Right lobe of liver (tissue), 4 donors: ENCODE measurements around the gene CYBC1.

Source experiments
- POLR2A ChIP-seq: fragments of 450-650 bp; IDR thresholded peaks from one replicate; pipeline ENCODE4 v1.6.1; 2017; ENCODE audit warnings: antibody characterized with exemption, mild to moderate bottlenecking
- TF ChIP-seq, protein P1 (sequence below), 4 donors: fragments of 200-600 bp in 3 of 4; fragments of 450-650 bp in 1 of 4; IDR thresholded peaks; one replicate each; pipeline versions ENCODE4 v1.5.1 to v1.8.0; 2016 to 2022; ENCODE audit warnings: antibody characterized with exemption in 4 of 4, mild to moderate bottlenecking in 2 of 4
- donor health status: DM: no; HTN: no; CAD: no.
- donor health status: DM: no; HTN: no; CAD: no.
- donor health status: DM: no; HTN: yes; CAD: no.

- TF ChIP-seq, protein P1, sequence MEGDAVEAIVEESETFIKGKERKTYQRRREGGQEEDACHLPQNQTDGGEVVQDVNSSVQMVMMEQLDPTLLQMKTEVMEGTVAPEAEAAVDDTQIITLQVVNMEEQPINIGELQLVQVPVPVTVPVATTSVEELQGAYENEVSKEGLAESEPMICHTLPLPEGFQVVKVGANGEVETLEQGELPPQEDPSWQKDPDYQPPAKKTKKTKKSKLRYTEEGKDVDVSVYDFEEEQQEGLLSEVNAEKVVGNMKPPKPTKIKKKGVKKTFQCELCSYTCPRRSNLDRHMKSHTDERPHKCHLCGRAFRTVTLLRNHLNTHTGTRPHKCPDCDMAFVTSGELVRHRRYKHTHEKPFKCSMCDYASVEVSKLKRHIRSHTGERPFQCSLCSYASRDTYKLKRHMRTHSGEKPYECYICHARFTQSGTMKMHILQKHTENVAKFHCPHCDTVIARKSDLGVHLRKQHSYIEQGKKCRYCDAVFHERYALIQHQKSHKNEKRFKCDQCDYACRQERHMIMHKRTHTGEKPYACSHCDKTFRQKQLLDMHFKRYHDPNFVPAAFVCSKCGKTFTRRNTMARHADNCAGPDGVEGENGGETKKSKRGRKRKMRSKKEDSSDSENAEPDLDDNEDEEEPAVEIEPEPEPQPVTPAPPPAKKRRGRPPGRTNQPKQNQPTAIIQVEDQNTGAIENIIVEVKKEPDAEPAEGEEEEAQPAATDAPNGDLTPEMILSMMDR (IDR thresholded peaks at IDR 0.05) = no peak
- no peak for TF ChIP-seq POLR2A
Measured at GRCh38 chr17:82410014-82410716, 40.4 kb downstream of the CYBC1 start.
